ENCODE results near the gene ZNF396.

The ZNF396 gene

DNA sequence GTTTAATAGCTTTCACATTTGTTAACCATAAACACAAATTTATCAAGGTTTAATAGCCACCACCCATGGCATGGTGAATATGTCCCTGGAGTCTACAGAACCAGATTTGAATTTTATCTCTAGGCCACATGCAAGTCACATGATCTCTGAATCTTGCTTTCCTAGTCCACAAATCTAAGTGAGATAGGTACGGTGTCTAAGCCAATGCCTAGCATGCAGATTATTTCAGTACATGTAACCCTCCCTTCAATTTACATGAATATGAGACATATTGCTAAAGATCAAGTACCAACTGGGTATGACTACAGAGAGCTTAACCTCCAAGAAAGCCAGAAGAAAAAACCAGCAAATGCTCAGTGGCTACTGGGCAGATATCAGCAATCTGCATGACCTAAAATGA is 42.9 kb downstream of the ZNF396 start:
- DNase-seq: no peak

DNA sequence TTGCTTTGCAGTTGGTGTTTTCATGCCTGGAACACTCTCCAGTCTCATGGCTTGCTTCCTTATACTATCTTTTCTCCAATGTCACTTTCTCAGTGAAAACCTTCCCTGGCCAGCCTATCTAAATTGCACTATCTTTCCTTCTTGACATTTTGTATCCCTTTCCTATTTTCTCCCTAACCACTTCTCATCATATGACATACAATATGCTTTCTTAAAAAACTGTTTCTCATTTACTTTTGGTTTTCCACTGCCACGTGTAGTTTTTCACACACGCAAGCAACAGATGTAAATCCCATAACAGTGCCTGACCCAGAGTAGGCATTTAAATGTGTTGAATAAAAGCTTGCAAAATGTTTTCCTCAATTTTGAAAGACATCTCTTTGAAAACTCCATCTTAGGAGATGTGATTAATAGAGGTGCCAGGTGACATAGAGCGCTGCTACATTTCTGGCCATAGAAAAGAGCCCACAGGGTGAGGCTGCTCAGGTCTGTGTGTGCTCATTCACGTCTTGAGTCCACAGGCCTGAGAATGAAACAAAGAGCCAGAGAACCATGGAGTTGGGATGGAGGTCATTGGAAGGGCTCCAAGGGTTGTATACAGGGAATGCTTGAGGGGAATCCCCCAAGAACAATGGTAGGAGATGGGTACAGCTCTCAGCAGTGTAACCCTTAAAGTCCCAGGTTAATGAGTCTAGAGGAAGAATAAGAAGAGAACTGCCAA is 45.6 kb downstream of the ZNF396 start:
- no peak for DNase-seq

DNA sequence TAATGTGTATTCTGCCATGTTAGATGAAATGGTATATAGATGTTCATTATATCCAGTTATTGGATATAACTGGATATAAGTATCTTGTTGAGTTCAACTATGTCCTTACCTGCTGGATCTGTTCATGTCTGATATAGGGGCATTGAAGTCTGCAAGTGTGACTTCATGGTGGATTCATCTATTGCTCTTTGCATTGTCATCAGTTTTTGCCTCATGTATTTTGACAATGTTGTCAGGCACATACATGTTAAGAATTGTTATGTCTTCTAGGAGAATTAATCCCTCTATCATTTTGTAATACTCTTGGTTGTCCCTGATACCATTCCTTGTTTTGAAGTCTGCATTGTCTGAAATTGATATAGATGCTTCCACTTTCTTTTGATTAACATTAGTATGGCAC is 48.3 kb downstream of the ZNF396 start:
- no peak for DNase-seq

DNA sequence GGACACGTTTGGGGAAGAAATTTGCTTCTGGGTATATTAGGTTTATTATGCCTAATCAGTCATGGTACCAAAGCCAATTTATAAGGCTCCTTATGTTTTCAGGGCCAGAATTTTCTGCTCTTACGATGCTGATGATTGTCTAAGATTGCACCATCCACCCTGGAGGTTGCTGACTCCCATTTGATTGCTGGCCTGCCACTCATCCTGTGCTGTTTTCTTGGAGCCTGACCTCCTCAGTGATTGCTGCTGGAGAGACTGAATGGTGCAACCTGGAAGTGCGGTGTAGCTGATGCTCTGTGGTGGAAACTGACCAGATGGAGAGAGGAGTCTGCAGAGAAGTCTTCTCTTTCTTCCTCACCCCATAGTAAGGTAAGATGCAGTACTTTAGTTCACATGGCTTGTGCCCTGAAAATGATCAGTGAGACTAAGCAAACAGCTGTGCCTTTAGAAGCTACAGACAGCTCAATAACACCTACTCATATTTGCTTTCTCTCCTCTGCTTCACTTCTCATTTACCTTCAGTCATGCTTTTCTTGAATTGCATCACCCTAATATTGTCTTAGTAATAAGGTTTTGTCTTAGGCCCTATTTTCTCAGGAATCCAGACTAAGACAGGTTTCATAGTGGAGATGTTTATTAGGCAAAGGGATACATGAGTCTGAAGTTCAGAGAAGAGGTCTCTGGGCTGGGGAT is 50.3 kb downstream of the ZNF396 start:
- DNase-seq: no peak

DNA sequence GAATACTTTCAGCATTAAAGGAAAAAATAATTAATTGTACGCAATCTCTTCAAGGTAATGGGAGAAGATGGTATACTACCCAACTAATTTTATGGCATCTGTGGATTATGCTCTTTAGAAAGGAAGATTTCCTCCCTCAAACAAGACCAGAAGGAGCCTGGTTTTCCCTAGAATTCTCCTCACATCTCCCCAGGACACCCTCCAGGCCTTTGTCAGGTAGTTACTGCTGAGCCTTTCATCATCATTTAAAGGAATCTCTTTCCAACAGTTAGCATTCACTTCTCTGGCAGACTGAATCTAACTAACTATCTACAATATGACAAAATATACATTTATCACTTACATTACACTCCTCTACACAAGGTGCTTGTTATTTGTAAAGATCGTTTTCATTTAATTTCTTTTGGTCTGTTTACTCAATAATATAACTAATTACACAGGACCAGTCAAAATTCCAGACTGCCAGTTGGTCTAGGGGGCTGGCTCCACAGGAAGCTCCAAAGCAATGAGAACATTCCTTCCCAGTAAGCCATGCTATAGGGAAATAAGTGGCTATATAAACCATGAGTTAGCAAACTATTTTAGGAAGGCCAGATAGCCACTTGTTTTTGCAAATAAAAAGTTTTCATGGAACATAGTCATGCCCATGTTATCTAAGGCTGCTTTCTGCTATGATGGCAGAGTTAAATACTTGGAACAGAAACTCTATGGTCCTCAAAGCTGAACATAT is 52.0 kb downstream of the ZNF396 start:
- DNase-seq: no peak

DNA sequence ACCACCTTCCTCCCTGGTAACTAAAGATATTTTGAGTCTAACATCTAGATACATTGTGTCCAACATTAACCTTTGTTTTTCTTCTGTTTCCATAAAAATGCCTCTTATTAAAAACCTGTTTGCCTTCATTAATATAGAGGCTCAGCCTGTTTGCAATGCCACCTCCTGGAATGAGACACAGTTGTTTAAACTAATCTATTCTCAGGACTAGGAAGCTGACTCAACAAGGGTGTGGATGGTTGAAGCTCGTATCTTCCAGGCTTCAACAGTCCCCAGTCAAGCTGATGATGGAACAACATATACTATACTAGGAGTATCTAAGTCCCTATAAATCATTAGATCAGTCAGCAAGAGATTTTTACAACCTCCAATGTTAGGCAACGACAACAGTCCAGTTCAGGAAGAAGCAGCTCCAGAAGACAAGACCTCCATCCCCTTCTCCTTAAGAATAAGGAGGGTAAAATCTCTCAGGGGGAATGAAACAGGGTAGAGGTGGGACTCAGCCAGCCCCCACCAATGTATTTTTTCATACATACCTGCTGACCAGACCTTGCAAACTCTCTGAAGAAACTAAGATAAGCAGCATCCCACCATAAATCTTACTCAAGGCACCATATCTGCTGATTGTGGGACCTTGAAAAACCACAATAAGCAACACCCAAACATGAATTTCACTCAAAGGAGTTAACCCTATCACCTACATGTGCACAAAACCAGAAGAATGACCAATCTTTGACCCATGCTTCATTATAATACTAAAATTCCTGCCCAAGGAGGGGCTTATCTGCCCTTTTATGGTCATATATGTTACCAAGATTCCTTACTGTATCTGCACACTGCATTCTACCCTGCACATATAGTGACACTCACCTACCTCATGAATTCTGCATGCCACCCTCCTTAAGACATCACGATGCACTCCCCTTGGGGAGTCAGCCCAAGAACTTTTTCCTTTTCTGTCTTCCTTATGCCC is 54.4 kb downstream of the ZNF396 start:
- DNase-seq: no peak
